GM12865 (cell line): Measurements from ENCODE around the gene NT5C1B.

Source experiments
- DNase-seq: peaks from one replicate; pipeline ENCODE4 v3.0.0; 2010; ENCODE audit warnings: low read depth
- H3K4me3 ChIP-seq: 2 replicates; pipeline ENCODE4 v1.5.1; 2011; ENCODE audit warnings: mild to moderate bottlenecking, low read depth, low read length, control low read depth
- CTCF ChIP-seq: IDR thresholded peaks from 2 replicates; pipeline ENCODE4 v1.5.1; 2011; ENCODE audit warnings: low read length, control low read depth, low read depth, inconsistent platforms; ENCODE audit not compliant: insufficient read depth; ENCODE audit errors: missing control alignments

Gene NT5C1B

GRCh38 chr2:18593496-18593895 lies 4.1 kb upstream of the NT5C1B start:
- TF ChIP-seq CTCF = no peak
- DNase-seq = no peak
- H3K4me3 ChIP-seq = no peak overlapping the region

GRCh38 chr2:18592372-18592771 lies 3.0 kb upstream of the NT5C1B start:
- H3K4me3 ChIP-seq = no peak overlapping the region
- TF ChIP-seq CTCF = no peak
- no peak for DNase-seq

- no peak for TF ChIP-seq CTCF
- no peak overlapping the region for H3K4me3 ChIP-seq
- no peak for DNase-seq
Measured at GRCh38 chr2:18588802-18589201, 567 bp downstream of the NT5C1B start.

- TF ChIP-seq CTCF = no peak
- no peak for DNase-seq
- no peak overlapping the region for H3K4me3 ChIP-seq
Measured at GRCh38 chr2:18588049-18588448, 1.3 kb downstream of the NT5C1B start.

GRCh38 chr2:18585526-18585925 lies 3.8 kb downstream of the NT5C1B start:
- DNase-seq = no peak
- H3K4me3 ChIP-seq = no peak overlapping the region
- no peak for TF ChIP-seq CTCF

GRCh38 chr2:18584608-18584954 lies 4.8 kb downstream of the NT5C1B start:
- DNase-seq = no peak
- TF ChIP-seq CTCF = no peak
- no peak overlapping the region for H3K4me3 ChIP-seq

- no peak overlapping the region for H3K4me3 ChIP-seq
- no peak for TF ChIP-seq CTCF
- no peak for DNase-seq
Measured at GRCh38 chr2:18583905-18584607, 5.3 kb downstream of the NT5C1B start.
